Fibroblast of skin of back (primary cell): Measurements from ENCODE around the gene ABCA2.

Experiments used
- DNase-seq: peaks from one replicate; pipeline ENCODE4 v3.0.0-alpha.2; 2013

ABCA2 gene

DNA sequence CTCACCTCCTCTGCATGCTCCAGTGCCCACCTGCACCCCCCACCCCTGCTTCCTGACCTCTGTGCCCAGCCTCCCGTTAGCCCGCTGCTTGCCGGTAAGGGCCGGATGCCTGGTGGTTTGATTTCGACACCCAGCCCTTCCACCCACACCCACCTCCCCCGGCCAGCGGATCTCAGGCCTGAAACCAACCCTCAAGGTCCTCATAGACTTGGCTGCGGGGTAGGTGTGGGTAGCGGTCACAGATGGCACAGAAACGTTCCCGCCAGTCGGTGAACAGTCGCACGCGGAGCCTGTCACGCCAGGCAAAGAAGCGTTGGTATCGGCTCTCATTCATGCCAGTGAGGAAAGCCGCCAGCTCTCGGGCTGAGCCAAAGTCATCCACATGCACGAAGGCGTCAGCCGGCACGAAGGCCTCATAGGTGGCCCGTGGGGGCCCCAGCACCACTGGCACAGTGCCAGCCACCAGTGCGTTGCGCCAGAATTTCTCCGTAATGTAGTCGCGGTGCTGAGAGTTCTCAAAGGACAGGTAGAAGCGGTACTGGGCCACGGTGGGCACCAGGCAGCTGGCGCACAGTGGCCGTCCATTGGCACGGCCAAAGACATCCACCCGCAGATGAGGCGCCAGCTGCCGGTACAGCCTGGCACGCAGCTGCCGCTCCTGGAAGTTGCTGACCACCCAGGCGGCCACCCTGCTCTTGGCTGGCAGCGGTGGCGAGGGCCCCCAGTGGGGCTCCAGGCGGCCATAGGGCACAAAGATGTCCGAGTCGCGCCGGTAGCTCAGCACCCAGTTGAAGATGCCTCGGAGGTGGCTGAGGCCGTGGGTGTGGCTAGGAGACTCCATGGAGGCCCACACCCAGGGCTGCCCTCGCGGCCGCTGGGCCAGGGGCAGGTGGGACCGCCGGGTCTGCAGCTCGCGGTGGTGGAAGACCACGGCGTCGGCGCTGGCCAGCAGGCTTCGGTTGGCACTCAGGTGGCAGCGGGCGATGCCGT, 2.8 kb upstream of the ABCA2 start:
- DNase-seq = no peak

- DNase-seq = no peak
These were observed 2.0 kb upstream of the ABCA2 start for GRCh38 chr9:137030006-137030405.

GRCh38 chr9:137029058-137029936, 1.3 kb upstream of the ABCA2 start:
- DNase-seq = peak; percentile 45

DNA sequence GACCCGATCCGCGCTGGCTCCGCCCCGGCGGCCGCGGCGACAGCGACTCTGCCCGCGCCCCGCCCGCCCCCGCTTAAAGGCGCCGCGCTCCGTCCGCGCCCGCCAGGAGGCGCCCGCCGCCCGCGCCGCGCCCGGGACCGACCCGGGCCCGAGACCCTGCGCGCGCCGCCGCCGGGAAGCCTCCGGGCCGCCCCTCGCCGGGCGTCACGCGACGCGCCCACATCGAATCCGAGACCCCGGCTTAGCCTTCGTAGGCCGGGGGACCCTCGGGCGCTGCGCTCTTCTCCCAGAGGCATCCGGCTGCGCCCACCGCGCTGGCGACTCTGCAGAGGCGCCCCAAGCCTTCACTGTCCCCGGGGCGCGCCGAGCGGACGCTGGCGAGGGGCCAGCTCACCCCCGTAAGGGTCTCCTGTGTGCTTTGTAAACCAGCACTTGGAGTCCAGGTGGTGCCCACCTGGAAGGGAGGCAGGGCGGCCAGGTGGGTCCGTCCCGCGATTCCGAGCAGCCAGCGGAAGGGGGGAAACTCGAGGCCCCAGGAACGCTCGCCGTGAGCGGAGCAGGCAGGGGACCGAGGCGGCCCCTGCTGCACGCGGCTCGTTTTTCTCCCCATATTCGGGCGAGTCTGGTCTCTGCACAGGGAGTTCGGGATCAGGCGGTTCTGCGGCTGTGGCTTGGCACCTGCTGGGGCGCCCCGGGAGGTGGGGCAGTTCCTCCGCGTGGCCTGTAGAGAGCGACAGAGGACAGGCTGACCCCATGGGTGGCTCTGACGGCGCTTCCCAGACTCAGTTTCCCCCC, 423 bp upstream of the ABCA2 start:
- DNase-seq = peak; percentile 56

DNA sequence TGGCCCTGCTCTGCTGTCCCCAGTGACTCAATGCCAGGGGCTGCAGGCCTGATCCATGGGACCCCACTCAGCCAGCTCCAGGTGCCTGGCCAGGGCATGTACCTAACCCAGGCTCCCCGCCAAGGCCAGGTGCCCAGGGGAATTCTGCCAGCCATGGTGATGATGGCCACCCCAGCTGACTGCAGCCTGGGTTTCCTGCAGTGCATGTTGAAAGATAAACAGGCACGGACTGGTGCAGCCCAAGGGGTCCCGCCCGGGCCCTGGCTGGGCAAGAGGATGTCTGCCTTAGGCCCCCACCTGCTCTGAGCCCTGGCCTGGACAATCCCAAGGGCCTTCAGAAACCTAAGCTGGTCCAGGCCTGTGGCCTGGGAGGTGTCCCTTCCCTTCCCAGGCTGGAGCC, 1.2 kb downstream of the ABCA2 start:
- no peak for DNase-seq

DNA sequence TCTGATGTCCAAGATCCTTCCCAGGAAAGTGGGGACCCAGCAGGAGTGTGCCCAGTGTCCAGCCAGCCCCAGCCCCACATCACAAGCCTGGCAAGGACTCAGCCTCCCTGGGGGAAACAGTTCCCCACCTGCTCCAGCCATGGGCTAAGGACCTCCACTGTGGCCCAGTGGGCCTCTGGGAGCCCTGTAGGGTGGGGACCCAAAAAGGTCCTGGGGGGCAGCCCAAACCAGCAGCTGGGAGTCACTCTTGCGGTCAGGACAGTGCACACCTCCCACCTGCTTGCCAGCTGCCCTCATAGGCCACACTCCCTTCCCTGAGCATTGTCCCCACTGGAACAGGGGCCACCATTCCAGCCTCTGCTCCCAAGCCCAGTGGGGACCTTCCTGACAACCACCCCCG, 1.7 kb downstream of the ABCA2 start:
- no peak for DNase-seq

DNA sequence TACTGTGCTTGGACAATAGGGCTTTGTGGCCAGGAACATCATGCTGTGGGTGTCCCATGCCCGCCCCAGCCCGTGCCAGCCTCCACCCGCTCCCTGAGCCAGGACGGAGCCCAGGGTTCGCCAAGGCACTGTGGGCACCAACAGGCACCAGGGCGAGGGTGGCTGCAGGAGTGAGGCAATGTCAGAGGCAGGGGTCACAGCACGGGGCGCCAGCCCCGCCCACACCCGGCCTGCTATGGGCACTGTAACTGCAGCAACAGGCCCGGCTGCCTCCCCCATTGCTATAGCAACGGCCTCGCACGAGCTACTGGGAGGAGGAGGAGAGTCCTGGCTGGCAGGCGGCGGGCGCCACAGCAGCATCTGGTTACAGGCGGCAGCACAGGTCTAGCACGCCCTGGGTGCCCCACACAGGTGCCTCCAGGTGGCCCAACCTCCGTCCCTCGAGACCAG, 2.5 kb downstream of the ABCA2 start:
- DNase-seq = no peak

- no peak for DNase-seq
These were observed 4.5 kb downstream of the ABCA2 start for GRCh38 chr9:137023583-137023991.

DNA sequence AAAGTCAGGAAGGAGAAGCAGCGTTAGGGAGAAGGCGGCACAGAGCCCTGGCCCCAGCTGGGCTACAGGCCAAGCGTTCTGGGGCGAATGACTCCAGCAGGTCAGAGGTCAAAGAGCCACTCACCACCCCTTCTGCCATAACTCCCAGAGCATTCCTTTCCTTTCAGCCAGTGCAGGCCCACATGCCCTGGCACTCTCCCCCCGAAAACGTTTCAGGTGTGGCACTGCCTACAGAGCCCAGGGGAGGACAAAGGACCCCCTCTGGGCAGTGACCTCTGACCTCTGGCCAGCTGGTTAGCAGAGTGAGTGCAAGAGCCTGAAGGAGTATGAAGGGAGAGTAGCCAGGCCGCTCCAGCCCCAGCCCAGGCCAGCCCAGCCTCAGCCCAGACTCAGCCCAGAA, 4.9 kb downstream of the ABCA2 start:
- no peak for DNase-seq

DNA sequence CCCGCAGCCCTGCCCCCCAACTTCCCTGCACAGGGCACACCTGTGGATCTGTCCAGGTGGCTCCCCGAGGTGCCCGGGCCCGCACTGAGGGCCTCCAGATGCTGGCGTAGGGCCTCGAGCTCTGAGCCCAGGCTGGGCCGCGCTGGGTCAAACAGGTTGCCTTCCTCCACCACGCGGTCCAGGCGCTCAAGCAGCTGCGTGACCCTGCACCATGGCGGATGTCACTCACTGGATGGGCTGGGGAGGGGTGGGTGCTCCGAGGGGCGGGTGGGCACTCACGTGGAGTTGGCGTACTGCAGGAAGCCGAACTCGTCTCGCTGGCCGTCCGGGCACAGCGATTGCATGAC, 5.4 kb downstream of the ABCA2 start:
- no peak for DNase-seq

- DNase-seq = peak; percentile 65
These were observed 5.9 kb downstream of the ABCA2 start for GRCh38 chr9:137021979-137022661.

DNA sequence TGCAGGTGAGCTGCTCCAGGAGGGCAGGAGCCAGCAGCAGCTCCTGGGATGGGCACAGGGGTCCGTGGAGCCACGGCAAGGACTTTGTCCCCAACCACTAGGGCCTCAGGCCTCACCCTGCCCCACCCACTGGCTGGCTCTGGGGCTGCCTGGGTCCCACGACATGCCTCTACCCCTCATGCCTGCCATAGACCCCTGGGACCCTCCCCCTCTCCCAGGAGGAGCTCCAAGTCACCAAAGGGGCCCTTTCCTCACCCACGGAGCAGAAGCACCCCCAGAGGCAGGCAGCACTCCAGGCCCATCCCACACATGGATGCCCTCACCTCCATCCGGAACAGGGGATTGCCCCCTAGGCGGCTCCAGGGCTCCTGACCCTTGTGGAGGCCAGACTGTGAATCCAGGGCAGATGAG, 6.5 kb downstream of the ABCA2 start:
- no peak for DNase-seq

DNA sequence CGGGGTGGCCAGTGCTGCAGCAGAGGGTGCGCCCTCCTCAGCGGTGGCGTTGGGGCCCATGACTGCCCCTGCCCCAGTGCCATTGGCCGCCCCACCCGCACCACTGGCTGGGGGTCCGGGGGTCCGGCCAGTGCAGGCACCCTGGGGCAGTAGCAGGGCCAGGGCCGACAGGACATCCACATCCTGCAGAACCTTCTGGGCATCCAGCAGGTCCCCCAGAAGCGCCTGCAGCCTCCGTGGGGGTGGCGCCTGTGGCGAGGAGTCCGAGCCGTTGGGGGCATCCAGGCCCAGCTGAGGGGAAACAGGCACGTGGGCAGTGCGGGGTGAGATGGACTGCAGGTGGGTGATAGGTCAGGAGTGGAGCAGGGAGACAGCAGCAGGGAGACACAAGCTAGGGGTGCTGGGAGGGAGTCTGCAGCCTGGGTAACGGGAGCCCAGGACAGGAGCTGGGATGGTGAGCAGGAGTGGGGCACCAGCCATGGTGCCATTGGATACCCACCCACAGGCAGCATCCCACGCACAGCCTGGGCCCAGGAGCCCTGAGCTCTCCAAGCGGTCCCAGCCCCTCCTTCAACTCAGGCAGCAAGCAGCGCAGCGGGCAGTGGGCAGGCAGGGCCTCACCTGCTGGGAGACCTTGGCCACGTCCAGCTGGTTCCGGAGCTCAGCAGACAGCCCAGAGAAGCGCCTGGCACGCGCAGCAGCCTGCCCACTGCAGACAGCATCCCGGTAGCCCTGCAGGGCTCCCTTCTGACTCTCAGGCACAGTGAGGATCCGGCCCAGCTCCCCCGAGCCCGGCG, 7.1 kb downstream of the ABCA2 start:
- DNase-seq = no peak

GRCh38 chr9:137019891-137020683, 8.0 kb downstream of the ABCA2 start:
- DNase-seq = no peak

DNA sequence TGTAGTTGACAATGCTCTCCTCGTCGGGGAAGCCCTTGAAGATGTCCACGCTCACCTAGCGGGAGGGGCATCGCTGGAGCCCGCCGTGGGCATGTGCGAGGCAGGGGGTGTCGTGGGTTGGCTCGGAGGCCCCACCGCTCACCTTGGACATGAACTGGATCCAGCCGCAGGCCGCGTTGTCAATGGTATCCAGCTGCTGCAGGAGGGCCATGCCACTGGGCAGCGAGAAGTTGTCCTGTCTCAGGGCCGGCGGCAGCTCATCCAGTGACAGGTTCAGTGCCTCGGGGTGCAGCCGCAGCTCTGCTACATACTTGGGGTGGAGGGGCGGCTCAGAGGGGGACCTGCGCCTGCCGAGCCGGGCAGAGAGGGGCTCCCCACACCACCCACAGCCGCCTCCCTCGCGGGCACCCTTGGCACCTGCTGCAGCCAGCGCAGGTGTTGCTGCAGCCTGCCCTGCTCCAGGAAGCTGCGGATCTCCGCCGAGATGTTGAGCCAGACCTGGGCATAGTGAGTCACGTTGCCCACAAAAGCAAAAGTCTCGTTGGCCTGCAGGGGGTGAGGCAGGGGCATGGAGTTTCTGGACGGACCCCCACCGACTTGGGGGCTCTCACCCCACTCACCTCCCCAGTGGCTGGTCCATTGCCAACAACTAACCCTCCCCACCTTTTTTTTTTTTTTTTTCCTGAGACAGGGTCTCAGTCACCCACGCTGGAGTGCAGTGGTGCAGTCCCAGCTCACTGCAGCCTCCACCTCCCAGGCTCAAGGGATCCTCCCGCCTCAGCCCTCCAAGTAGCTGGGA, 9.1 kb downstream of the ABCA2 start:
- no peak for DNase-seq

DNA sequence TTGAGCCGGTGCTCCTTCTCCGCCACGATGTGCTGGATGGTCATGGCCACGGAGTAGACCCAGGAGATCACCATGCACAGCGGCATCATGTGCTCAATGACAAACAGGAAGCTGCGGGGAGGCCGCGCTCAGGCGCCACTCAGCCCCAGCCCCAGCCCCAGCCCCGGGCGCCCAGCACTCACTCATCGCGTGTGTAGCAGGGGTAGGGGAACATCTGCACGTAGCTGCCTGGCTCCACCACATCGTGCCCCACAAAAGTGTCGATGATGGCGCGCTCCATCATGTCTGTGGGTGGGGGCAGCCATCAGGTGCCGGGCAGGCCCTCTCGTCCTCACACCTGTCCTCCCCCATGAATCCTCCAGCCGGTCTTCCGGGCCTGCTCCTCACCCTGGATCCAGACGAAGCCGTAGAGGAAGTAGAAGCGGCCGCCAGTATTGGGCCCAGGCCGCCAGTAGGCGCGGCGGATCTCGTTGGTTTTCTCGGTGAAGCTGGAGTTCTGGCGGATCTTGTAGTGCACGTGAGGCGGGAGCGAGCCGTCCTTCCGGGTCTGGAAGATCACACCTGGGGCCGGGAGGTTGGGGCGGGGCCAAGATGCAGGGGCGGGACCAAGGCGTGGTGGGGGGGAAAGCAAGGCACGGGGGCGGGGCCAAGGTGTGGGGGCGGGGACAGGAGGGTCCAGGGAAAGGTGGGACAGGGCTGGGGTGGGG, 10.1 kb downstream of the ABCA2 start:
- DNase-seq = no peak

- DNase-seq = no peak
These were observed 11.0 kb downstream of the ABCA2 start for GRCh38 chr9:137017071-137017470.

DNA sequence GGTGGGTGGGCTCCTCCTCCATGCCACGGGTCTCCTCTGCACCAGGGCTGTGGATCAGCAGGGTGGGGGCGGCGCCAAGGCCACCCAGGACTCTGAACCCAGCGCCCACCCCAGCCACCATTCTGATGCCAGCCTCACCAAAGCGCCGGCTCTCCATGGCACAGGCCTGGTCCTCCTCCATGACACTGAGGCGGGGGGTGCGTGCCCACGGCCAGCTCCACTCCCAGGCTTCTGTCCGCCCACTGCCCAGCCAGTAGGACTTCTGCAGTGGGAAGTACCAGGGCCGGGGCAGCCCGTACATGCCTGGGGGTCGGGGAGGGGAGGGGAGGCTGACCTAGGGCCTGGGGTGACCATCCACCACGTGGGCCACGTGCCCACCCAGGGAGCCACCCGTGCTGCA, 11.6 kb downstream of the ABCA2 start:
- no peak for DNase-seq

- no peak for DNase-seq
These were observed 12.1 kb downstream of the ABCA2 start for GRCh38 chr9:137015976-137016375.
